ENCODE measurements around the gene CYP46A1.

DNA sequence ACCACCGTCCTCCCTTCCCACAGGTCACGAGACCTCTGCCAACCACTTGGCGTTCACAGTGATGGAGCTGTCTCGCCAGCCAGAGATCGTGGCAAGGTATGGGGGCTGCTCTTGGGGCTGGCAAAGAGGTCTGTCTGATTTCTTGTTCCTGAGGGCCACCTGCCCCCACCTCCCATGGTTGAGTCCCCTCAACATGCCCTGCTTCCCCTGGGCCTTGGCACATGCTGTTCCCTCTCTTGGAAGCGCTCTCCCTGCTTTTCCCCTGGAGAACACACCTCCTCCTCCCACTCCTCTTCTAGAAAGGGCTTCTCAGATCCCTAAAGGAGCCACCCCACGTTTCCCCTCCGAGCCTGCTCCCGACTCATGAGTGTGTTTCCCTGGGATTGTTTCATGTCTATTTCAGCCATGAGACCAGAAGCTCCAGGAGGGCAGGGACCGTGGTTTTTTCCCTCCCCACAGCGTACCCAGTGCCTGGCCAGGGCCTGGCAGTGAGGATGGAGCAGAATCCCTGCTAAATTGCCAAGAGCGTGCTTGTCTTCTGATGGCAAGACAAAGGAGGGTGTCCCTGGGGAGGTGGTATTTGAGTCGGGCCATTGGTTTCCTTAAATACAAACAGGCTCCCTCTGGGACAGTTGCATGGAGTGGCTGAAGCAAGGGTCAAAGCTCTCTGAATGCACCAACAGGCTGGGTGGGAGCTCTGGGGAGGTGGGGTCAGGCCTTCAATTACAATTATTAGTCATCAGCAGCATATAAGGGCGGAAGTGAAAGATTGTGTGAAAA lies 34.1 kb downstream of the CYP46A1 start:
- TF ChIP-seq RARB (CRISPR knock-in tag; IDR thresholded peaks at IDR 0.05) (no peak), SMC3 (IDR thresholded peaks at IDR 0.05) (no peak), NR3C1 (IDR thresholded peaks at IDR 0.05) (no peak), POLR2A (IDR thresholded peaks at IDR 0.05; ENCODE audit: low read length) (no peak)
- TF ChIP-seq, protein P1, sequence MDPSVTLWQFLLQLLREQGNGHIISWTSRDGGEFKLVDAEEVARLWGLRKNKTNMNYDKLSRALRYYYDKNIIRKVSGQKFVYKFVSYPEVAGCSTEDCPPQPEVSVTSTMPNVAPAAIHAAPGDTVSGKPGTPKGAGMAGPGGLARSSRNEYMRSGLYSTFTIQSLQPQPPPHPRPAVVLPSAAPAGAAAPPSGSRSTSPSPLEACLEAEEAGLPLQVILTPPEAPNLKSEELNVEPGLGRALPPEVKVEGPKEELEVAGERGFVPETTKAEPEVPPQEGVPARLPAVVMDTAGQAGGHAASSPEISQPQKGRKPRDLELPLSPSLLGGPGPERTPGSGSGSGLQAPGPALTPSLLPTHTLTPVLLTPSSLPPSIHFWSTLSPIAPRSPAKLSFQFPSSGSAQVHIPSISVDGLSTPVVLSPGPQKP (IDR thresholded peaks at IDR 0.05; ENCODE audit: low read depth, low read length): no peak
